Fibroblast of pulmonary artery (primary cell): ENCODE data around the gene RLN3.

ENCODE experiments used
- DNase-seq: peaks from one replicate; pipeline ENCODE4 v3.0.0-alpha.2; 2010; ENCODE audit warnings: low read depth
- H3K4me3 ChIP-seq: replicated peaks from 2 replicates; pipeline ENCODE4 v1.5.1; 2011; ENCODE audit warnings: low read depth, mild to moderate bottlenecking, control low read depth, low read length, moderate library complexity
- TF ChIP-seq, protein P1 (sequence below): IDR thresholded peaks from 2 replicates; pipeline ENCODE4 v1.5.1; 2011; ENCODE audit warnings: mild to moderate bottlenecking, control low read depth, low read length, inconsistent platforms; ENCODE audit errors: missing control alignments

The RLN3 gene

DNA sequence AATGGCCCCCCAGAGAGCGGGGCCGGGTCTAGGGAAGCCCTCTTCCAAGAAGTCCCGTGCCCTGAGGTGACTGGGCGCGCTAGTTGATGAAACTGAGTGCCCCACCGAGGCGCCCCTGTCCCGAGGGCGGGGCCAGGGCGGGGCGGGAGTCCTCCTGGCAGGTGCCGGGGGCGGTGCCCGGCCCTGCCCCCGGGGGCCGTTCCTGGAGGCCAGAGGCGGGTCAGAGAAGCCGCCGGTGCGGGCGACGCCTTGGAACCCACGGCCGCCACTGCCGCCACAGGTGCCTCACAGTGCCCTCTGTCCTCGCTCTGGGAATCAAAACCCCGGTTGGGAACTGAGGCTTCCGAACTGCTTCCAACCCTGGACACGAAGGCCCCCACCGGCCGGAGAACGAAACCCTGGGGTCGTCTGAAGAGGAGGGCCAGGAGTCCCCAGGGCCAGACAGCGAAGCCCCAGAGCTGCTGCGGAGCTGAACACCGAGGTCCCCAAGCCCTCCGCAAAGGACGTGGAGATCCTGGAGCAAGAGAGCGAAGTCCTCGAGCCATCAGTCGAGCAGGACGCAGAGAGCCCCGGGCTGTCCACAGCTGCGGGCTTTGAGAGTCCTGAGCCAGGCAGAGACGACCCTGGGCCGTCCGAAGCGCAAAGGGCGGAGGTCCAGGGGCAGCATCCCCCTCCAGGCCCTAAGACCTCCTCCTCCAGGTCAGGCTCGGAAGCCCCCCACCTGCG lies 44.8 kb downstream of the RLN3 start, which contains the start of gene MISP3:
TSS of gene MISP3 (plus strand) at position 252 of the 726 bp plus-strand sequence. CDS start 524 bp downstream, outside the sequence.
- DNase-seq, result no peak
- peak within 1 kb of the TSS; percentile 60 for H3K4me3 ChIP-seq
- TF ChIP-seq, protein P1, sequence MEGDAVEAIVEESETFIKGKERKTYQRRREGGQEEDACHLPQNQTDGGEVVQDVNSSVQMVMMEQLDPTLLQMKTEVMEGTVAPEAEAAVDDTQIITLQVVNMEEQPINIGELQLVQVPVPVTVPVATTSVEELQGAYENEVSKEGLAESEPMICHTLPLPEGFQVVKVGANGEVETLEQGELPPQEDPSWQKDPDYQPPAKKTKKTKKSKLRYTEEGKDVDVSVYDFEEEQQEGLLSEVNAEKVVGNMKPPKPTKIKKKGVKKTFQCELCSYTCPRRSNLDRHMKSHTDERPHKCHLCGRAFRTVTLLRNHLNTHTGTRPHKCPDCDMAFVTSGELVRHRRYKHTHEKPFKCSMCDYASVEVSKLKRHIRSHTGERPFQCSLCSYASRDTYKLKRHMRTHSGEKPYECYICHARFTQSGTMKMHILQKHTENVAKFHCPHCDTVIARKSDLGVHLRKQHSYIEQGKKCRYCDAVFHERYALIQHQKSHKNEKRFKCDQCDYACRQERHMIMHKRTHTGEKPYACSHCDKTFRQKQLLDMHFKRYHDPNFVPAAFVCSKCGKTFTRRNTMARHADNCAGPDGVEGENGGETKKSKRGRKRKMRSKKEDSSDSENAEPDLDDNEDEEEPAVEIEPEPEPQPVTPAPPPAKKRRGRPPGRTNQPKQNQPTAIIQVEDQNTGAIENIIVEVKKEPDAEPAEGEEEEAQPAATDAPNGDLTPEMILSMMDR, result no peak

- TF ChIP-seq, protein P1, result peak; percentile 5
- peak; percentile 82 for DNase-seq
Measured at GRCh38 chr19:14073261-14073924, 45.4 kb downstream of the RLN3 start.

GRCh38 chr19:14073925-14074838 lies 46.2 kb downstream of the RLN3 start:
- TF ChIP-seq, protein P1, result no peak
- H3K4me3 ChIP-seq, result peak overlapping the region; percentile 60
- no peak for DNase-seq

More at GRCh38 chr19:14073261-14073924, 45.4 kb downstream of the RLN3 start:
- peak overlapping the region; percentile 60 for H3K4me3 ChIP-seq

DNA sequence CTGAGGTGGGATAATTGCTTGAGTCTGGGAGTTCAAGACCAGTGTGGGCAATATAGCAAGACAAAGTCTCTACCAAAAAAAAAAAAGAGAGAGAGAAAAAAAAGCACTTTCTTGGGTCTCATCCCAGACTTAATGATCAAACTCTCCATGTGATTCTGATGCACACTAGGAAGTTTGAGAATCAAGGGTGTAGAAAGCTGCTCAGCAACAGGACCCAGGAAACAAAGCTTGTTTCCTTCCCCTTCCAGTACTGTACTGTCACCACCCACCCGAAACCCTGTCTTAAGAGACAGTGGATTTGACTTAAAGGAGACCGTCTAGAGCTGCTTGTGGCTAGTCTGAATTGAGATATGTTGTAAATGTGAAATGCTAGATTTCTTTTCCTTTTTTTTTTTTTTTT lies 50.5 kb downstream of the RLN3 start:
- DNase-seq, result no peak
- no peak overlapping the region for H3K4me3 ChIP-seq
- TF ChIP-seq, protein P1, result no peak
